Measurements from ENCODE around the gene TYSND1.
"Not testable (repeated sequence)": the region's sequence is repeated elsewhere in the genome, so short reads cannot be mapped to it uniquely, and the experiment has no call there.

Gene TYSND1

GRCh38 chr10:70132098-70133029 is 14.1 kb downstream of the TYSND1 start, which contains the start of gene AIFM2:
TSS of gene AIFM2 (minus strand) at chr10:70132825. CDS start at chr10:70124084, 8,741 bp downstream.
- DNase-seq = no peak

DNA sequence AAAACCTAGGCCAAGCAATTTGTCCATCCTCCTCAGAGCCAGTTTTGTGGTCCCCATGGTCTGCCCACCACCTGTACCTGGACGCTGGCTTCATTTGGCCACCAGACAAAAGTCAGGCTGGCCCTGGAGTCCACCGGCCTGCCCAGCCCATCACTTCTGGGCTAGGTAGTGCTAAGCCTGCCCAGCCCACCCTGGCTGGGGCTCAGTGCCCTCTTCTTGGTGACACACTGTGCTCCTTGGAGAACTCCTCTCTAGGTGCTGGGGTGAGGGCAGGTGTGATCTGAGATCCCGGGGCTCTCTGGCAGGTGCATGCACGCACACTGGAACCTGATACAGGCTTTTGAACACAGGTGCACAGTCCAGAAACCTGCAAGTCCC is 15.0 kb downstream of the TYSND1 start:
- DNase-seq = no peak

DNA sequence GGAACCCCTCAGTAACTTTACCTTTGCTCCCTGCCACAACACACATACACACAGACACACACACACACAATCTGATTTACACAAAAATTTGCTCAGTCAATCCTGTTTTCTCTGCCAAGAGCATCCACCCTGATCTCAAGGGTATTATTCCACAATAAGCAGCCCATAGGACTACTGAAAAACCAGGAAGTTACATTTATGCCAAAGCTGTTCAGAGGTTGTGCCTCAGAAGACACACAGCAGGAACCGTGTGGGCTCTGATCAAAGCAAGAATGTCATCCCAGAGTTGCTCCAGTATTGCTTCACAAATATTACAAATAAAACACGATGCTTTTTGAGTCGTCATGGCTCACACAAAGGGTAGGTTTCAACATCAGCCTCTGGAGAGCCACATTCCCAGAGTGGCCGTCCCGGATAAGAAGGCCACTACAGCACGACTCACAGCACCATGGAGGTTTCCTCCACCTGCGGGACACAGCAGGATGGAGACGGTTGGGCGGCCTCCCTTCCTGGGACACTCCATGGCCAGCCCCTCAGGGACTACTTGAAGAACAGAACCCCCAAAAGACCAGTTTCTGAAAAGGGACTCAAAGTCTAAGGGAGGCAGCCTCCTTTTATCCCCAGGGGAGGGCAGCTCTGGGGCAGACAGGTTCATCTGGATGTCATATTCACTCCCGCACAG is 15.5 kb downstream of the TYSND1 start:
- no peak for DNase-seq

DNA sequence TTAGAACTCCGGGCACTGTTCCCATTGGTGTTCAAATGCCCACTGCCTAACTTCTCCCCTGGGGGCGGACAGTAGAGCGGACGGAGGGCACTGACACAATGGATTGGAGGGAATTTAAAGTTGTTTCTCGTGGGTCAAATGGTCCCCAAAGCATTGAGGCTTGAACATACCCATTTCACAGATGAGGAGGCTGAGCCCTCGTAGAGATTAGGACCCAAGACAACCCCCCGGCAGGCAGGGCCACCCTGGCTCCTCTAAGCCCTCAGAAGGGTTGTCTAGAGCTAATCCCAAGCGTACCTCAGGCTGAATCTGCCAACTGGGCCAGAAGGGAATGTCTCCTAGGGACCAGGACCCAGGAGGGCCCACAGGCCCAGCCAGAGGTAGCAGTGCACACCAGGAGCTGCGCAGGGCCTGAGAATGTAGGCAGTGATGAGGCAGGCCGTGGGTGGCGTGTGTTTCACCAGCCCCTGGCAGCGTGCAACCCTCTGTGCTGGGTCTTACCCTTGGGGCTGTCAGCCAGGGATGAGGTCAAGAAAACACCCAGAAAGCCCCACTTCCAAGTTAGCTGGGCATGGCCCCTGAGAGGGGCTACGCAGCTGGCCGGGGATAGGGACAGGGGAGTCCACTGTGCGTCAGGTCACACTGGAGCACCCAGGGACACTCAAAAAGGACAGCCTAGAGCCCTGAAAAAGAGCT is 19.7 kb downstream of the TYSND1 start:
- no peak for DNase-seq

DNA sequence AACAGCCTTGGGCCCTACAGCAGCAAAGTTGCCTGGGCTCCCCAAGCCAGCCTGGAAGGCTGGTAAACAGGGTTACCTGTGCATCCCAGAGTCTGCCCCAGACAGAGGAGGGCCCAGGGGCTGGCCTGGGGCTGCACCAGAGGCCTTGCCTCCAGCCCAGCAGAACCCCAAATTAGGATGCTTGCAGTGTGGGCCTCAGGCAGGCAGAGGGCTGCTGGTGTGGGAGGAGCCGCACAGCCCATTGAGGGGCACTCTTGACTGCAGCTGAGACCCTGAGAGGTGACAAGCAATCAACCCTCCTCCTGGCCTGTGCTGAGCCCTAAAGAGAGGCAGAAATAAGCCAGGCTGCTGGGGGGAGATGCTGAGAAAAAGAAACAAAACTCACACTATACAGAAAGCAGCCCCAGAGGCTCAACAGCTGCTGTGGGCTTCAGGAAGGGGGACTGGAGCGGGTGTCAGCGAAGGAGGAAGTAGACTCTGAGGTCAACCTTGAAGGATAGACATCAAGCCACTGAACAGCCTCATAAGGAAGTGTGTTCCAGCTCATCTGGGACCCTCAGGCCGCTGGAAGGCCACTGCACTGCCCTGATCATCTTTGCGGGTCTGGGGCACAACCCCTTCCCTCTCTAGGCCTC is 20.5 kb downstream of the TYSND1 start:
- peak; percentile 22 for DNase-seq

DNA sequence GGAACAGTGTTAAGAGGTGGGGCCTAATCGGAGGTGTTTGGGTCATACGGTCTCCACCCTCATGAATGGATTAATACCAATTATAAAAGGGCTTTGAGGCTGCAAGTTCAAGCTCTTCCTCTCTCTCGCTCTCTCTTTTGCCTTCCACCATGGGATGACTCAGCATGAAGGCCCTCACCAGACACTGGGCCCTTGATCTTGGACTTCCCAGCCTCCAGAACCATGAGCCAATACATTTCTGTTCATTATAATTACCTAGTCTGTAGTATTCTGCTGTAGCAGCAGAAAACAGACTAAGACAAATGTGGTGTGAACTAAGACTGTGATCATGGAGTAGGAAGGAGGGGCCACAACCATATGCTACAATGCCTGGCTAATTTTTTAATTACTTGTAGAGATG is 21.6 kb downstream of the TYSND1 start:
- DNase-seq = no peak

- no peak for DNase-seq
These were observed 22.1 kb downstream of the TYSND1 start for GRCh38 chr10:70124415-70124814.

DNA sequence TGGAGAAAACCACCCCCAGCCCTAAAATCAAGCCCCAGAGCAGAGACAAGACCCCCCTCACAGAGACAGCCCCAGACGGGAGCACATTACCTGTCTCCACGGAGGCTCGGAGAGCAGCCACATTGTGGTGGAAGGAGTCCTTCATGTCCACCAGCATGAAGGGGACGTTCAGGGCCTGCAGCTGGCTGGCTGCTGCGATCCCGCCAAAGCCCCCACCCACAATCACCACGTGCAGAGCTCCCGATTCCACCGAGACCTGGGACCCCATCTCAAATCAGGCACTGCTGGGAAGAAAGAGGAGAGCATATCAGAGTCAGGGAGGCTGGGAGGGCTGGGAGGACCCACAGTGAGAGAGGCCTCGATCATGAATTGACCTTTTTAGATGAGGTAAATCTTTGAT is 22.7 kb downstream of the TYSND1 start:
- no peak for DNase-seq

DNA sequence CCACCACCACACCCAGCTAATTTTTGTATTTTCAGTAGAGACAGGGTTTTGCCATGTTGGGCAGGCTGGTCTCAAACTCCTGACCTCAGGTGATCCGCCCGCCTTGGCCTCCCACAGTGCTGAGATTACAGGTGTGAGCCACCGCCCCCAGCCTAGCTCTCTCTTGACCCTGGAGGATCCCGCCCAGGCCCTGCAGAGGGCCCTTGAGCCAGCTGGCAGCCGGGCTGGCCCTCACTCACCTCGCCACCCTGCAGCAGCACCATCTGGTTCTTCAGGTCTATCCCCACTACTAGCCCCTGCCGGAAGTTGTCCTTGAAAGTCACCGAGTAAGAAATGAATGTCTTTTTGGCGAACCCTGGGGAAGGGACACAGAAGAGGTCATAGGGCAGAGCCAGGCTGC is 23.3 kb downstream of the TYSND1 start:
- not testable (repeated sequence) for DNase-seq

GRCh38 chr10:70122742-70123141 is 23.8 kb downstream of the TYSND1 start:
- DNase-seq = no peak

DNA sequence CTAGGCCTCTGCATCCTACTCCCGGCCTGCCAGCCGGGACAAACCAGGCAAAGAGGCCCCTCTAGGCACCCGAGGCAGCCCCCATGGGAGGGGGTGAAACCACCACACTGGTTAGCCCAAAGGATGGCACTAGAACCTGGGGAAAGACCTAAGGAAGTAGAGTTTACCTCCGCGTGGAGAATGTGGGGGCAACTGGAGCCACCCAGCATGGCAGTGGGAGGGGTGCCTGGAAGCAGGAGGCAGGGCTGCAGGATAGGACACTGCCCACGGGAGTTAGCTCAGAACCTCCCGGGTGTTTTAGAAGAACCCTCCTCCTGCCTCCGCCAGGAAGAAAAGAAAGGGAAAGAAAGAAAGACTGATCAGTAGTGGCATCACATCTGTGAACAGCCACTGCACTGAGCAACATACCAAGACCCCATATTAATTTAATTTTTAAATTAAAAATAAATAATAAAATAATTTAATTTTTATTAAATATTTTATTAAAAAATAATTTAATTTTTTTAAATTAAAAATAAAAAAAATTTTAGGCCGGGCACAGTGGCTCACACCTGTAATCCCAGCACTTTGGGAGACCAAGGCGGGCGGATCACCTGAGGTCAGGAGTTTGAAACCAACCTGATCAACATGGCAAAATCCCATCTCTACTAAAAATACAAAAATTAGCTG is 25.1 kb downstream of the TYSND1 start:
- no peak for DNase-seq

DNA sequence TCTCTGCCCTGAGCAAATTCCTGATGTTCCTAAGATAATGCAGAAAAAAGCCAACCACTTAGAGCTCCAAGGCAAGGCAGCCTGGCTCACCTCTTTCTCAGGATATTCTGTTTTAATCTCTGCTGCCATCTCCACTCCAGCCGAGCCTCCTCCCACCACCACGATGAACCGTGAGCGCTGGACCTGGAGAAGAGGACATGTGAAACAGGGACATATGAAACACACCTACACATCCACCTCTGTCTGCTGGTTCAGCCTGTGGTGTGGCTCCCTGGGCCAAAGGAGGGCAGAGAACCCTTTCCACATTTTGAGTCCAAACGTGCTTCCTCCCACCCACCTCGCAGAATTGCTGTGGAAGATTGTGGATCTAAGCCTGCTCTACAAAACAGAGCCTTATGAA is 26.1 kb downstream of the TYSND1 start:
- no peak for DNase-seq

DNA sequence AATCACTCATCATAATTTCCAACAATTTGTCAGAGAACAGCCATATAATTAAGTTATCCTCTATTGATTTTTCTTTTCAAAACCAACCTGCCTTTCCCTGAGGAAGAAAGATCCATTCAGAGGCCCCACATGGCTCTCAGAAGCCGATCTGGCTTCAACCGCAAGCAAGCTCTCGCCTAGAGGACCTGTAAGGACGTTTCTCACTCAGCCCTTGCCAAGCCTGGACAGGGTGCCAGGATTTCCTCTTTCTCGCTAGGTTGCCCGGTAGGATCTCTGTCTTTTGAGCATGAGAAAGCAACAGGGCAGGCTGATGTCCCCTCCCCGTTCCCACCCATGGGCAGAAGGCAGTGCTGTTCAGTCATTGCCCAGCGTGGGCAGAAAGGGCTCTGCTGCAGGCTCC is 26.9 kb downstream of the TYSND1 start:
- no peak for DNase-seq

GRCh38 chr10:70119197-70119596 is 27.3 kb downstream of the TYSND1 start:
- DNase-seq = no peak

DNA sequence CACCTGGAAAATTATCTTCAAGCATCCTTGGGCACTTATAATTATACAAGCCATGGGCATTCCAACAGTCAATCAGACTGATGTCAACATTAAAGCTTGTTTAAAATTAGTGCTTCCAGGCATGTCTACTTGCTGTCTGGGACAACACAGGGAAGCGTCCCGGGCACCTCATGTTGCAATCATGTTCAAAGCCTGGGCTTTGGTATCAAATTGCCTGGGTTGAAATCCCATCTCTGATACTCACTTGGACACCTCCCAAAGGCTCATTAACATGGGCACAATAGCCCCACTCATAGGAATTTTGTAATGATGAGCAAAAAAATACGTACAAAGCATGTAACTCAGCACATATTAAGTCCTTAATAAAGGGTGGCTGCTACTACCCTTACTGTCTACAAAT is 28.3 kb downstream of the TYSND1 start:
- DNase-seq = no peak

DNA sequence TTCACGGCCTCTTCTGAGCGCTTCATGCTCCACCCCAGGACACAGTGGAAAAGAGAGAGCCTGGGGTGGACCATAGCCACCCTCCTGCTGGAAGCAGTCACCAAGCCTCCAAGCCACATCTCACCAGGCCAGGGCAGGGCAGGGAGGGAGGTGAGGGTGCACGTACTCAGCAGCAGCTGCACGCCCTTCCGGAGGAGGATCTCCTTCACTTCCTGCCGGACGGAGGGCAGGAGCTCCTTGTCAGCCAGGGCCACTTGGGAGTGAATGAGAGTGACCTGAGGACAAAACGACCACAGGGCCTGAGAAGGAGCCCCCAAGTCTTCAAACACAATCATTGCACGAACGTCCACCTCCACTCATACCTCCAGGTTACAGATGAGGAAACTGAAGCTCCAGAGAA is 28.9 kb downstream of the TYSND1 start:
- no peak for DNase-seq

- DNase-seq = peak; percentile 7
These were observed 30.4 kb downstream of the TYSND1 start for GRCh38 chr10:70115948-70116682.

- no peak for DNase-seq
These were observed 31.6 kb downstream of the TYSND1 start for GRCh38 chr10:70114902-70115301.

- DNase-seq = no peak
These were observed 34.4 kb downstream of the TYSND1 start for GRCh38 chr10:70112071-70112470.

DNA sequence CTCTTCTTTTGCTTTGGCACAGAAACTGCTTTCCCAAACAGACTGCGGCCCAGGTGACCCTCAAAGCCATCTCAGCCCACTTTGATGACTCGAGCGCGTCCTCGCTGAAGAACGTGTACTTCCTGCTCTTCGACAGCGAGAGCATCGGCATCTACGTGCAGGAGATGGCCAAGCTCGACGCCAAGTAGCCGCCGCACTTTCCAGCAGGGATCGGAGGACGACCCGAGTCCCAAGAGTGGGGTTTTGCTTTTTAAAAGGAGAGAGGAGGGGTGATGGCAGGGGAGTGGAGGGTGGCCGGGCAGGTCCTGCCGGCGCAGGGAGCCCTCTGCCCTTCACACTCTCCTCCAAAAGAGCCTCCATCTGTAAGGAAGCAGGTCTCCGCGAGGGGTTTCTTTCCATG is 35.0 kb downstream of the TYSND1 start:
- no peak for DNase-seq

DNA sequence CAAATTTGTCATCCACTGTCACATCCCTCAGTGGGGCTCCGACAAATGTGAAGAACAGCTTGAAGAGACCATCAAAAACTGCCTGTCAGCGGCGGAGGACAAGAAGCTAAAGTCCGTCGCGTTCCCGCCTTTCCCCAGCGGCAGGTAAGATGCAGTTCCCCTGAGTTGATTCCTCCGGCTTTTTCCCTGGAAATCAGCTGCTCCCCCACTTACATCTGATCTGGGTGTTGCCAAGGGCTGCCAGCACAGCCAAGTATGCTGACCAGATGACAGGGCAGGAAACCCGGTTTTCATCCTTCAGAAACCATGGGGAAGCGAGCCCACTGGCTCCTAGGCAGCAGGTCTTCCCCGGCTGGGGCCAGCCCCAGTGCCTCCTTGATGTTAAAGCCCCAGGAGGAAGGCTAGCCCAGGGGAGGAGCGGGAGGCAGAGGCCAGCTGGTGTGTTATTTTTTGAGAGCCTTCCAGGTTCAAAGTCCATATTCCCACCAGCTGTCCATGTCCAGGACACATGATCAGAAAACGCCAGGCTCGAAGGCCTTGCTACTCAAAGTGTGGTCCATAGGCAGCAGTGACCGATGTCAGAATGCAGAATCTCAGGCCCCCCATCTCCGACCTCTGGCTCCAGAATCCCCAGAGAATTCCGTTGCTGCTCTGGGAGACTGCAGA is 37.3 kb downstream of the TYSND1 start:
- no peak for DNase-seq

All from KG1 (cell line).